ENCODE results near the gene PCYT2.
A peak's percentile ranks its signal among the peaks of the same experiment; 100 is the strongest.

The PCYT2 gene

DNA sequence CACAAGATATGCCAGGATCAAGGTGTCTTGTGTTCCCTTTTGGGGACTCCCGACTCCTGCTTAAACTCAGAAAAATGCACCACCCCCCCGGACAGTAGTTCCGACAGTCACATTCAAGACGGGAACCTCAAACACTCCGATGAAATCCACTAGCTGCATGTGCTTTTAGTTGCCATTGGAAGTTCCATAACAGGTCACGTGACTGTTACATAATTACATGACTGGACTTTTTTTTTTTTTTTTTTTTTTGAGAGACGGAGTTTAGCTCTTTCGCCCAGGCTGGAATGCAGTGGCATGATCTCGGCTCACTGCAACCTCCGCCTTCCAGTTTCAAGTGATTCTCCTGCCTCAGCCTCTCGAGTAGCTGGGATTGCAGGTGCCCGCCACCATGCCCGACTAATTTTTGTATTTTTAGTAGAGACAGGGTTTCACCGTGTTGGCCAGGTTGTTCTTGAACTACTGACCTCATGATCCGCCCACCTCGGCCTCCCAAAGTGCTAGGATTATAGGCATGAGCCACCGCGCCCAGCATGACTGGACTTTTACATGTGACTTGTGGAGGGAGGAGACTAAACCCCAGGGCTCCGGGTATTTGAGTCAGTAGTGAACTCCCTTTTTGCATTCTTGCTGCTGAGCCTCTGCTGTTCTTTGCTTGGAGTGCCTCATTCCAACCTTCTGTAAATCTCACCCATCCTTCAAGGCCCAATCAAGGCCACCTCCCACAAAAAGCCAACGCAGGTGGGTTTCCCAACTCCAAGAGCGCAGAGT, 5.2 kb upstream of the PCYT2 start:
- in situ Hi-C loops (cut with HindIII; ENCODE audit: low sequenced_read_pairs) = no loop called here
- peak overlapping the region; percentile 56 for H3K4me3 ChIP-seq (ENCODE audit: low read depth, low read length)
- TF ChIP-seq, protein P1, sequence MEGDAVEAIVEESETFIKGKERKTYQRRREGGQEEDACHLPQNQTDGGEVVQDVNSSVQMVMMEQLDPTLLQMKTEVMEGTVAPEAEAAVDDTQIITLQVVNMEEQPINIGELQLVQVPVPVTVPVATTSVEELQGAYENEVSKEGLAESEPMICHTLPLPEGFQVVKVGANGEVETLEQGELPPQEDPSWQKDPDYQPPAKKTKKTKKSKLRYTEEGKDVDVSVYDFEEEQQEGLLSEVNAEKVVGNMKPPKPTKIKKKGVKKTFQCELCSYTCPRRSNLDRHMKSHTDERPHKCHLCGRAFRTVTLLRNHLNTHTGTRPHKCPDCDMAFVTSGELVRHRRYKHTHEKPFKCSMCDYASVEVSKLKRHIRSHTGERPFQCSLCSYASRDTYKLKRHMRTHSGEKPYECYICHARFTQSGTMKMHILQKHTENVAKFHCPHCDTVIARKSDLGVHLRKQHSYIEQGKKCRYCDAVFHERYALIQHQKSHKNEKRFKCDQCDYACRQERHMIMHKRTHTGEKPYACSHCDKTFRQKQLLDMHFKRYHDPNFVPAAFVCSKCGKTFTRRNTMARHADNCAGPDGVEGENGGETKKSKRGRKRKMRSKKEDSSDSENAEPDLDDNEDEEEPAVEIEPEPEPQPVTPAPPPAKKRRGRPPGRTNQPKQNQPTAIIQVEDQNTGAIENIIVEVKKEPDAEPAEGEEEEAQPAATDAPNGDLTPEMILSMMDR (IDR thresholded peaks at IDR 0.05; ENCODE audit: low read depth, low read length) = no peak
- DNase-seq (ENCODE audit: low read depth, low spot score) = peak; percentile 54

DNA sequence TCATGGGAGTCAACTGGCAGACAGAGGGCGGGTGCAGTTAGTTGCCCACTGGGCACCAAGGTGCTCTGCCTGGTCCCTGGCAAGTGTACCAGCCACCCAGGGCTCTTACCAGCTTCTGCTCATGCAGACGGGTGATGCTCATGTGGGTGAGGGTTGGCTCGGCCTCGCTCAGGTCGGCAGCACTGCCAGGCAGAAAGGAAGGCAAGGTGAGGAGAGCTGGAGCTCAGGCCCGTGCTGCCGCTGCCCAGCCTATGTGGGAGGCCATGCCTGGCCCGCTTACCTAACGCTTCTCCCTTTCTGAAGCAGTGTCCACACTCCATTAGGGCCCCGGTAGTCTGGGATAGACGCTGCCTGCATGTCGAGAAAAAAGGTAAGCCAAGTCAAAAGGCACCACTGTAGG, 4.1 kb upstream of the PCYT2 start:
- H3K4me3 ChIP-seq (ENCODE audit: low read depth, low read length) = no peak overlapping the region
- no peak for DNase-seq (ENCODE audit: low read depth, low spot score)
- in situ Hi-C loops (cut with HindIII; ENCODE audit: low sequenced_read_pairs) = no loop called here
- TF ChIP-seq, protein P1 (IDR thresholded peaks at IDR 0.05; ENCODE audit: low read depth, low read length) = no peak

DNA sequence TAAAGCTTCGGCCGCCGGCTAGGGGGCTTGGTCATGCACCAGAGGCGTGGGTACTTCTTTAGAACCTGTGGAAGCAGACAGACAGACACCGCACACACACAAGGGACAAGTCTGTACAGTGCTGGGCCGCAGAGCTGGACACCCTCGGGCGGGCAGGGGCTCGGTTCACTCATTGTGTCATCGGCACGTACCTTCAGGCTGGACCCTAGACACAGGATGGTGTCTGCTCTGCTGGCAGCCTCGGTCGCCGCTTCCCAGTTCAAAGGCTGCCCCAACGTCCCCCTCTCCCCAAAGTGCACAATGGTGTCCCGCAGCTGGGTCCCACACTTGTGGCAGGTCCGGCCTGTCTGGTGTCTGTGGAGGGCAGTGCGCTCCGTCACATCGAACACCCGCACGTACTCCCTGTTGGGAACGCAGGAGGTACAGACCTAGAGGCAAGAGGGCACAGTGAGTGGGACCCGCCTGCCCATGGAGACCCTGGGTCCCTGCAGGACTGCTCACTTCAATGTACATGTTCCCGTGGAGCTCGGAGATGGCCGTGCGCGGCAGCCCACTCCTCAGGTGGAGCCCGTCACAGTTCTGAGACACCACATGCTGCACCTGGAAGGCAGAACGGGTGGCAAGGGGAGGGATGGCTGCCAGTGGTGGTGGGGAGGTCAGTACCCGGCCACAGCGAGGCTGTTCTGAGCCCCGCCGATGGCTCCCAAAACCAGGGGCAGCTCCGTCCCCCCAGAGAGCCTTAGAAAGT, 3.1 kb upstream of the PCYT2 start:
- in situ Hi-C loops (cut with HindIII; ENCODE audit: low sequenced_read_pairs) = no loop called here
- TF ChIP-seq, protein P1 (IDR thresholded peaks at IDR 0.05; ENCODE audit: low read depth, low read length) = no peak
- no peak overlapping the region for H3K4me3 ChIP-seq (ENCODE audit: low read depth, low read length)
- no peak for DNase-seq (ENCODE audit: low read depth, low spot score)

DNA sequence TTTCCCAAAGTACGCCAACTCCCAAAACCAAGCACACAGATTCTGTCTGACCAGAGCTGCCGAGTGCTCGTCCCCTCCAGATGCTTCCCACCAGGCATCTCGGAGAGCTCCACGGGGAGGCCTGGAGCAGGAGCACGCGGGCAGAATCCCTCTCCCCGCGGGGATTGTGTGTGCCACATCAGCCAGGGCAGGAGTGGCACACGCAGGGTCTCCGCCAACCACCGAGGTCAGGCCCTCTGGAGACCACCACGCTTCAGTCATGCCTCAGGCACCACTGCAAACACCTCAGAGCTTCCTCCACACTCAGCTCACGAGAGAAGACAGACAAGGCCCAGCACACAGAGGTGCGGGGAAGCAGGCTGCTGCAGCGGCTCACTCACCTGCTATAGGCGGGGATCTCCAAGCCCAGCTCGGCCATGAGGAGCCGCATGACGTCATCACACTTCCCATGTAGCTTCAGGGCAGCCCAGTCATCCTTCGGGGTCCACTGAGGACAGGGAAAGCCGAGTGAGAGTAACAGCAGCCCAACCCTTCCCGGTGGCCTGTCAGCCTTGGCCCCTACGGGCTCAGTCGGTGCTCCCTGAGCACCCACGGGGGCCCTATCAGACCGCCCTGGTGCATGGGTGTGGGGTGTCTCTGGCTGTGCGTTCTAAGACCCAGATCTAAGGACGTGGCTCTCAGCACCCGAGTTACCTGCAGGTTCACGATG, 2.3 kb upstream of the PCYT2 start:
- TF ChIP-seq, protein P1 (IDR thresholded peaks at IDR 0.05; ENCODE audit: low read depth, low read length) = no peak
- no peak overlapping the region for H3K4me3 ChIP-seq (ENCODE audit: low read depth, low read length)
- no peak for DNase-seq (ENCODE audit: low read depth, low spot score)
- in situ Hi-C loops (cut with HindIII; ENCODE audit: low sequenced_read_pairs) = no loop called here

DNA sequence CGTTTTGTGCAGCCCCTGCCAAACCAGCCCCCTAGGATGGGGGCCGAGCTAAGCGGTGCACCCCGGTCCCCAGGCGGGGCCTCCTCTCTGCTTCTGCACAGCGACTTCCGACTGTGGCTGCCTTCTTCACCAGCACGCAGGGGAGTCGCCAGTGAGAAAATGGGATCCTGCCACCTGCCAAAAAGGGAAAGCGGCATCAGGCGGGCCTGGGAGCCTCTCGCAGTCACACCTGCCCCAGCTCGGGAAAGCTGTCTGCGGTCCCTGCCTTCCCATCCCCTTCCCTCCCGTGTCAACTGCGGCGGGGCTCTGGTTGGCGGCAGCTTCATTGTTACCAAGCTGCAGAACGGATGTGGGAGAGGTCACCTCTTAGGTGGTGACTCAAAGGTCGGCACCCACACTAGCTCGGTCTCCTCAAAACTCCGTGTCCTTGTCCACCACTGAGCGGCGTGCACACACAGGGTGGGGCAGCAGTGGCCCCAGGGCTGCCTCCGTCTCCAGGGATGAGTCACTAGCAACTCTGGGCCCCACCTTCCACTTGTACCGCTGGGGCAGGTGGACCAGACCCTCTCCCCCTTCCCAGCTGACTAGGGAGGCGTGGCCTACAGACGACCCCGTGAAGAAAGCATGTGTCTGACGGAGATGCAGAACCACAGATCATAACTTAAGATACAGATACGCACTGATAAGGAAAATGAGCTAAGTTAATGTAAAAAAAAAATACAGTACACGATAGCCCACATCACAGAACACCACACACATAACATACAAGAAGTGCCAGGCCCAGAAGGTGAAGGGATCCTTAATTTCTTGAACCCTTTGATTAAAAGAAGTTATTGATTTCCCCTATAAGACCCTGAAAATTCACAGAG, 1.5 kb upstream of the PCYT2 start:
- in situ Hi-C loops (cut with HindIII; ENCODE audit: low sequenced_read_pairs) = no loop called here
- H3K4me3 ChIP-seq (ENCODE audit: low read depth, low read length) = no peak overlapping the region
- TF ChIP-seq, protein P1 (IDR thresholded peaks at IDR 0.05; ENCODE audit: low read depth, low read length) = no peak
- no peak for DNase-seq (ENCODE audit: low read depth, low spot score)

DNA sequence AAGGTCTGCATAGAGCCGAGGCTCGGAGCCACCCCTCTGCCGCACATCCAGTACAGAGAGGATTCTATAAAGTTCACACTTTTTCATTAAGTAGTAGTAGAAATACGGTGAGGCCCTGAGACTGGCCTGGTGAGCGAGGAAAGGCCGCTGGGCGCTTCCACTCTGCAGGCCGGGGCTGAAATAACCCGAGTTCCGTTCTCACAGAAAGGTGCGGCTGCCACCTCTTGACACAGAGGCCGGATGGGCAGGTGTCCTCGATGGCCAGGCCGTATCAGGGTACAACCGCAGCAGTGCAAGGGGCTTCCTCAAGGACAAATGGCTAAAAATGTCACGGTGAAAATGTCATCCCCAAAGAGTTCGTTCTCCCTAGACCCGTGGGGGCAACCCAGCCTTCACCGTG, 770 bp upstream of the PCYT2 start:
- in situ Hi-C loops (cut with HindIII; ENCODE audit: low sequenced_read_pairs) = no loop called here
- H3K4me3 ChIP-seq (ENCODE audit: low read depth, low read length) = no peak overlapping the region
- DNase-seq (ENCODE audit: low read depth, low spot score) = no peak
- TF ChIP-seq, protein P1 (IDR thresholded peaks at IDR 0.05; ENCODE audit: low read depth, low read length) = no peak

Measured in astrocyte of the spinal cord (primary cell).